ENCODE measurements around the gene CCSER1.
"Not testable (repeated sequence)": the region's sequence is repeated elsewhere in the genome, so short reads cannot be mapped to it uniquely, and the experiment has no call there.

The CCSER1 gene

DNA sequence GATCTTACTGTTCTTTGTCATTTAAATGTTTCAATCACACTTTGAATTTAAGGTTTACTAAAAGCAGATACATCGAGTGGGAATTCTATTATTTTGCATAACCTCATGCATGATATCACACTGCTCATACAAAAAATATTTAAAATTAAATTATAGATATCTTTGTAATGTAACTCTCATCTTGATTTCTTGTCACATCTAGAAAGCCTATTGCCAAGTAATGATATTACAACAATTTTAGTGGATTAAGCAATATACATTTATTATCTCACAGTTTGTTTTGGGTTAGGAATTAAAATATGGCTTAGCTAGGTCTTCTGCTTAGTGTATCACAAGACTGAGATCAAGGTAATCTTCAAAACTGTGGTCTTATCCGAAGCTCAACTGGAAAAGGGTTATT lies 865.0 kb downstream of the CCSER1 start:
- DNase-seq, result no peak

DNA sequence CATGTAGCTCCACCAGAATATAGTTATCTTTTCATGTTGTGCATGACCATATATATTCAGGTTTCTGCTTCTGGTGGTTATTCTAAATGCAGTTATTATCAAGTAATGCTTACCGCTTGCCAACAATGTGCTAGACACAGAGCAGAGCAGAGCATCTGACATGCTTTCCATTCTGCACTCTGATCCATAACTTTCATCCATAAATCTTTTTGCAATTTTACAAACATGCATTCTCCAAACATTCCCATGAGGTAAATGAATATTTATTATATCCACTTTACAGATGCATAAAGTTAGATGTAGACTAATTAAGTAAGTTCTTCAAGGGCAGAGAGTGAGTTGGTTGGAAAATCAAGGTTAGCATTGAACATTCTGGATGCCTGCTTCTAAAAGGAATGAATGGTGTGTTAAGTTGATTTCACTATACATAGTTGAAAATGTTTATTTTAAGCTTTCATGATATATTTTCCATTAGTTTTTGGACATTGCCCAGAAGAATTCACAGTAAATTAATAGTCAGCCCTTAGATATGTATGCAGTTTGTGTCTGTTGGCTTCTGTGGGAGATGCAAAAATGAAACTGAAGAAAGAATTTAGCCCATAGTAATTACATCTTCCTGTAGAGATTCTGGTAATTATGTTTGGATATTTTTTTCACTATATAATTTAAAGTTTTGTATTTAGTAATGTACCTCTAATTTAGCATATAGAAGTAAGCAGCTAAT lies 867.8 kb downstream of the CCSER1 start:
- no peak for DNase-seq

DNA sequence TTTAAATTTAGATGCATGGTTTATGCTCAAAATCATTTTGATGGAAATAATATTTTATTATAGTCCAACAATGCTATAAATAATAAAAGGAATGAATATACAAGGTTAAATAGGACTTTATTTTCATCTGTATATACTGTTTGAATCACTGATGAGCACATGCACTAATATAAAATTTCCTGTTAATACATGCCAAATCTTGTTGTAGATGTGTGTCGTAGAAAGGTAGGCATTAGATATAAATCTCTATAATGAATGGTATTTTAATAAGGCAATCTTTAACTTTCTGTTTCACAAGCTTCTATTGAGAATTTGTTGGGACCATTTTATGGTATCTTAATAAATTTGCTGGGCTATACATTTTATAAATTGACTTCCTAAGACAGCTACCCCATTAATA lies 868.8 kb downstream of the CCSER1 start:
- no peak for DNase-seq

DNA sequence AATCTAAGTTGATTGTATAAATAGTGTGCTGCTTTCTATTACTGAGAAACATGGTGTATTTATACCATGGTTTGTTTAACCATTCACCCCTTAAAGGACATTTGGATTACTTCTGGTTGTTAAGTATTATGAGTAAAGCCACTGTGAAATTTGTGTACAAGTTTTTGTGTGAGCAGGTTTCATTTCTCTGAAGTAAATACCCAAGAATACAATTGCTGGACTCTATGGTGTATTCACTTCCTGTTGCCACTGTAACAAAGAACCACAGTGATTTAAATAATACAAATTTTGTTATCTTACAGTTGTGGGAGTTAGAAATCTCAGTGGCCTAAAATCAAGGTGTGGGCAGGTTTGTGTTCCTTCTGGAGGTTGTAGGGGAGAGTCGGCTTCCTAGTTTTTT lies 869.6 kb downstream of the CCSER1 start:
- no peak for DNase-seq

DNA sequence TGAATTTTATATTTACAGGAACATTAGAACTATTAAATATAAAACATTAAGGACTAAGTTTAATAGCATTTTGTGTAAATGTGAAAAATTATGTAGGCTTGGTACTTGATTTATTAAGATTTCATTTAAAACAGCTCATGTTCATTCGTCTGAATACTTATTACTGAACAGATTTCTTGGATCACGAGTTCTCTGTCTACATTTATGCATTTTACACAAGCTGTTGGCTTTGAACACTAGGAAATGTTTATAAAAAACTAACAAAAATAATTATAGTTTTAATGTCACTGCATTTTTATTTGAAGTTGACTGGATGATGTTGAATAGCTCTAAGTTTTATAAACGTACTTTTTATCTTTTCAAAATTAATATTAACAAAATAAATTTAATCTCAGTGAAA lies 888.7 kb downstream of the CCSER1 start:
- no peak for DNase-seq

DNA sequence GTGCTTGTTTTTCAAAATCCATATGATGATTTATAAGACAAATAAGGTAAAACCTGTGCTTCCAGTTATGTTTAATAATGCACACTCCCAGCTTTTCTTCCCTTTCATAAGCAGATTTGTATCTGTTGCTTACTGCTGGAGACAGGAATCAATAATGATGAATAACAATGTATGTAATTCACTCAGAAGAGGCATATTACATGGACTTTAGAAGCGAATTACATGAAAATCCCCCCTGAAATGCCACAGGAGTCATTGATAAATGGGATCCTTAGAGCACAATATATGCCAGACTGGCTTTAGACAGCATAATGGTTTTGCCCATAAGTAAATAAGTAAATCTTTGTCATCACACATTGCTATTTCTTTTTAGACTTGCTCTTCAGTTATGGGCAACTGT lies 892.3 kb downstream of the CCSER1 start:
- DNase-seq, result no peak

DNA sequence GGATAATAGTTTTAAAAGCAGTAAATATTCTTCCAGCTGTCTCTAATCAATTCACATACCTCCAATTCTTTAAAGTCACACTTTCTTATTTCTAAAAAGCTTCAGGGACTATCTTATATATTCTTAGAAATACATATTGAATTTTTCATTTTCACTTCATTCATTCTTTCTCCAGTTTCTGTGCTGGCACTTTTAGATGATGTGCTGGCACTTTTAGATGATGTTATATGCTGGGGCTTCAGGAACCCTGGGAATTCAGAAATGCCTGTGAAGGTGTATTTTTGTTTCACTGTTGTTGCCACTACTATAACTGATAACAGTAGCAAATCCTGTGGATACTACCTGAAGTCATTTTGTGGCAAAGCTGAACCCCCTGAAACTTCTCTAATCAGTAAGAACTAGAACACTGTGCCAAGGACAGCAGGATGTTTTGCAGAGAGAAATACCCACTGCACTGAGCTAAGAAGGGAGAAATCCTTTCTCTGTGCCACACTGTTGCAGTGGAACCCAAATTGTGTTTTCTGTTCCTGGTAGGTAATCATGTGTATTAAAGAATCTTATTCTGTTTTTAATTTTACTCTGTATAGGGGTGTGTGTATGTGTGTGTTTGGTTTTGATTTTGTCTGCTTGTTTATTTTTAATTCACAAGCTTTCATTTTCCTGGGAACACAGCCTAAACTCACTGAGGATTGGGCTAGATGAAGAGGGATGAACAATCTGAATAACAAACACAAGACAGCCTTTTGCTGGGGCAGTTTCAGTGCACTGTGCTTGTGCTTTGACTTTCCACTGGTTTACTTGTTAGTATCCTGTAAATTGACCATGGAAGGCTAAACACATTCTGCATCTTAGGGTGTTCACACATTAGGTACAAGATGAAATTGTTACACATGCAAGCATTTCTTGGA lies 898.3 kb downstream of the CCSER1 start:
- DNase-seq, result no peak

DNA sequence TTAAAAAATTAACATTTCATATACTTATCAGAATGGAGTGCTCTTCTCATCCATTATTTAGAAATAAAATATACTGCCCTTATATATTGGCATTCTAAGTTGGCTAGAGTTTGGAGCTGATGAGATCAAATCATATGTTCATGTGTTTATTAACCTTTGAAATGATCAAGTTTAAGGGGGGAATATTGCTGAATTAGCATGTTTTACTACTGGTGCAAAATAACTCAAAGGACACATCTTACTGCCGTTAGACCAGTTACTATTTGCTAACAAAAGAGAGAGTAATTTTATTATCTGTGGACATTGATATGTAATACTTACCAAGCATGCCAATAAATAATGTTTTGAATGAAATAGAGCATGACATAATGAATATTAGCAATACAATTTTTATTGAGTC lies 901.0 kb downstream of the CCSER1 start:
- no peak for DNase-seq

DNA sequence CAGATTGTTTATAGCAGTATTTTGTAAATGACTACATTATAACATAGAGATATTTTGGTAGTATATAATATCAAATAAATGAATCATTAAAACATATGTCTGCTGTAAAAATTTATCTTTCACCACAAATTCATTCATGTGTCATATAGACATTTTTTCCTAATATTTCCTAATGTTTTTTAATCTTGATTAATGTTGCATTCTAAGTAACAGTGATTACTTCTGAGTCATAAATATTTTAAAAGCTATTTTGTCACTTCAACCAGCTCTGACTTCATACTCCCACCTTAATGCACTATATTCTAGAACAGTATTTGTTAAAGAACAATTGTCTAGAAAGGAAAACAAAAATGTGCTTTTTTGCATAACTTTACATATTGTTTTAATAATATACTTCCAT lies 904.6 kb downstream of the CCSER1 start:
- no peak for DNase-seq

DNA sequence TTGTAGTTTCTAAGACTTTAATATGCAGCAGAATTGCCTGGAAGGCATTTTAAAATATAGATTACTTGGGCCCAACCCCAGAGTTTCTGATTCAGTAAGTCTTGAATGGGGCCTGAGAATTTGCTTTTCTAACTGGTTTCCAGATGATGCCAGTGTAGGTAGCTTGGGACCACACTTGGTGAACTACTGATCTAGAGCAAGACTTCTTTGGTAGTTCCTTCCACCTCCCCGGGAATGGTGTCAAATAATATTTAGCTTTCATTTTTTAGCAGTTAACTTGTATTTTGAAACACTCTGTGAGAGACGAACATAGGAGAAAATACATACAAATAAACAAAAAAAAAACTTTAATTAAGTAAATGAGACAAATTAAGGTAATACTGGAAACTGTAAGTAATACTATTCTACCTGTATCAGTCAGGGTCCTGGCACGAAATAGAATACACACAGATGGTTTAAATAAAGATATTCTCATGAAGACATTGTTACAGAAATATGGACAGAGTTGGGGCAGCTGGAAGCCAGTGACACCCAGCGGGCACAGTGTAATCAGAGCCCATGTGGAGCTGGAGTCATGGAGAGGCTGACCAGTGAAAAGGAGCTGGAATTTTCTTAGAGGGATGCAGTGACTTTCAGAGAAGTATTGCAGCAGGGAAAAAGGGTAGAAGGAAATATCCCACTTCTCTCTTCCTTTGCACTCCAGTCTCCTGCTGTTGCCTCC lies 905.7 kb downstream of the CCSER1 start:
- no peak for DNase-seq

DNA sequence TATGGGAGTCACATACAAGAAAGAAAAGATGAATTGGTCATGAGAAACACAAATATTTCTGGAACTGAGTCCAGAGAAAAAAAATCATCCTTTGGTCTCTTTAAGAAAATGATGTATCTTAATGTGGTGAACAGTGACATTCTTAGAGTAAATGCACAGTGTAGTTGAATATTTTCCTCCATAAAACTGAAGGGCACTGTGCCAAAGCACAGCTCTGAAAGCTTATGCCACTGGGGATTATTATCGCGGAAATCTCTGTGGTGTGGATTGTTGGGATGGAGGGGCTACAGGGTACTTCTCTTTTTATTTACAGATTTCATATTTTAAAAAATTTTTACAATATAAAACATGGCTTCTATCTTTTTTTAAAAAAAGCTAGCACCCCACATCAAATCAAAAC lies 908.1 kb downstream of the CCSER1 start:
- no peak for DNase-seq

DNA sequence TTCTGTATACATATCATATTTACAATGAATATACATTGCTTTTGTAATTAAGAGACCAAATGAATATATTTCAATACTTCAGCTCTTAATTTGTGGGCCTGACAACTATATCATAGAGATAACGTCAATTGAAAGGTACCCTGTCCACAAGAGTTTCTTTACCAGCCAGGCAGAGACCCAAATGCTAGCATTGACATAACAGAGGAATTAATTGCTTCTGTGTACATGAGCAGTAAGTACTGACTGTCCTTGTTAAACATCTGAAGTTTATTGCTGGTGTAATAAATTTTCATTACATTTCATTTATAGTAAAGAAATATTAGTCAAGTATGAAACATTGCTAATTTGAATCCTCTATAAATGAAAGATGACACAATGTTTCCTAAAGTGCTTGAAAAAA lies 910.8 kb downstream of the CCSER1 start:
- no peak for DNase-seq

DNA sequence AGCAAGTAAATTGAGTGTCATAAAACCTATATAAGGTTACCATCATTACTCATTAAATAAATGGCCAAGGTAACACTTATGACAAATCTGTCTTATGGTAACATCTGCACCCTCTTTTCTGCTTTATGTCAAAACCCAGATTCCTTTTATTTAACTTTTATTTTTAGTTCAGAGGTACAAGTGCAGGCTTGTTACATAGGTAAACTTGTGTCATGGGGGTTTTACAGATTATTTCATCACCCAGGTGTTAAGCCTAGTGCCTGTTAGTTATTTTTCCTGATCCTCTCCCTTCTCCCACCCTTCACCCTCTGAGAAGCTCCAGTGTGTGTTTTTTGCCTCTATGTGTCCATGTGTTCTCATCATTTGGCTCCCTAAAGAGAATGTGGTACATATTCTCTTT lies 930.7 kb downstream of the CCSER1 start:
- DNase-seq, result no peak

DNA sequence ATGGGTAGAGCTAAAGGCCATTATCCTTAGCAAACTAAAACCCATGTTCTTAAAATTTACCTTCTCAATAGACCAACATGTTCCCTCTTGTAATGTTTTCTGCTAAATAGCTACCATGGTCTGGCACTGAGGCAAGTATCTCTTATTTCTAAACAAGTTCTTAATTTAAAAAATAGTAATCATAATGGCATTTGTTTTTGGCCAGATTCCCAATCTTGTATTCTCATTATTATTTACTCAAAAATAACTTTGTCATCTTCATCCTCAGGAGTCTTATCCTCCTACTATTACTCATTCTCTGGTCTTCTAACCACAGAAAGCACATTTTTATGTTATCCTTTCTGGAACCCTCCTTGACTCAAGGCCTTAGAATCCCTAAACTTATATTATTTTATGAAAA lies 931.2 kb downstream of the CCSER1 start:
- no peak for DNase-seq

DNA sequence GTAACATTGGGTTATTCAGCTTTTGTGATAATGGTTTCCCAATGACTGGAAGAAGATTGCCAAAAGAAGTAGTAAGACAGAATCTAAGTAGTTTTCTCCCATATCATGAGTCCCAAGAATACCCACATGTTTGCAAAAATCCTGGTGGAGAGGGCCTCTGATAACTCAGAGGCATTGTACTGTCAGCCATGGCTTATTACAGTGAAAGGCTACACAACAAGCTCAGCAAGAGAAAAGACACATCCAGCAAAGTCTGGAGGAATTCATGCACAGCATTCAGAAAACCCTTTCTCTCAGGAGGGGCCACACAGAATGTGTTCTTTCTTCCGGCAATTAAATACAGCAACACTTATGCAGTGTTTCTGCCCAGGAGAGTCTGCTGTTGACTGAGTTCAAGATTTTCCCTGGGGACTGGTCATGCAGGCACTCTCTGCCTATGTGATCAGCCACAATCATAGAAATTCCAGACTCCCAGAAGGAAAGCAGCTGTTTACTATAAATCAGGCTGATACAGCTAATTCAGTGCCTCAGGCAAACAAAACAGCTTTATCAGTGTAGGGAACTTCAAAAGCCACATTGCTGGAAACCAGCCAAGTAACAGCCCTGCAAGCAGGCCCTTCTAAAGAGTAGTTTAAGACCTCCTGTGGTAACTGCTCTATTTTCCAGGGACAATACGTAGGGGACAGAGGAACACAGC lies 937.1 kb downstream of the CCSER1 start:
- DNase-seq, result peak; percentile 49

DNA sequence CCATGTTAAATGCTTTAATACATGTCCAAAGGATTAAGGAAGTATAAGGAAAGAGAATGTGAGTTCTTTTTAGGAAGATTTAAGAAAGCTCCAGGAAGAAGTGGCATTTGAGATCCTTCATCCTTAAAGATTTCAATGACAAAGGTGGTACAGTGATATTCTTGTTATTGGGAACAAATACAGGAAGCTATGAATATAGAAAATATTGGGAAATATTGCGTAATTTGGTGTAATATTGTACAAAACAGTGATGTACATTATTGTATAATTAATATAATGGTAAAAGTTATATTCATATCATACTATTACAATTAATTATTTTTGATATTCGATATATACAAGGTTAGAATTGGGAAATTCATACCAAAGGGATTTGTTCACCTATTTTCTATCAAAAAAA lies 937.9 kb downstream of the CCSER1 start:
- DNase-seq, result no peak

DNA sequence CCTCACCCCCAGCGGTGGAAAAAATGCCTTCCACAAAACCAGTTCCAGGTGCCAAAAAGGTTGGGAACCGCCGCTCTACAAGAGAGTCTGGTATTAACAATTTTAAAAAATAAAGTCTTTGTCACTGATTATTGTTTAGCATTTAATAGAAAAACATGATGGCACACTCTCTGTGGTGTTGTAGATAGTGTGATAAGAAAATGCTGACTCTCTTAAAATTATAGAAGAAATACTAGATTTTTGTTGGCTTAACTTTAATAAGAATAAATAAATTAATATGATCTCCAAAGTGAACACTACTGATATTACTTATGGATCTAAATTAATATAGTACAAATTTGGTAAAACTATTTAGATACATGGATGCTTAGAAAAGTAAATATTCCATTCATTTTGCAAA lies 943.5 kb downstream of the CCSER1 start:
- no peak for DNase-seq

DNA sequence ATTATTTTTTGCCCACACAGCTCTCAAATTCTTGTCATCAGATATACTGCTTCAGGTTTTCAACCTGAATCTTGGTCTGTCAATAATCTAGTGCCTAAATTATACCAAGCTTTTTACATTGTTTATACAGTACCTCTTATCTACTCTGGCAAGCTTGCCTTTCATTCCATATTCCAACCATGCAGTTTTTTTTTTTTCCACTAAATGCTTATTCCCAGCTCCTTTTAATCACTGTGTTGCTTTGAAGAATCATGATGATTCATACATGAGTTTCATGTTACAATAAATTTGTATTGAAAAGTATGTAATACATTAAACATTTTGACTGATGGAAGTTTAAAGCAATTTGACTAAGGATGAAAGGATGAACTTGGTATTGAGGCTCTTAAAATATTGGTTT lies 949.0 kb downstream of the CCSER1 start:
- DNase-seq, result no peak

DNA sequence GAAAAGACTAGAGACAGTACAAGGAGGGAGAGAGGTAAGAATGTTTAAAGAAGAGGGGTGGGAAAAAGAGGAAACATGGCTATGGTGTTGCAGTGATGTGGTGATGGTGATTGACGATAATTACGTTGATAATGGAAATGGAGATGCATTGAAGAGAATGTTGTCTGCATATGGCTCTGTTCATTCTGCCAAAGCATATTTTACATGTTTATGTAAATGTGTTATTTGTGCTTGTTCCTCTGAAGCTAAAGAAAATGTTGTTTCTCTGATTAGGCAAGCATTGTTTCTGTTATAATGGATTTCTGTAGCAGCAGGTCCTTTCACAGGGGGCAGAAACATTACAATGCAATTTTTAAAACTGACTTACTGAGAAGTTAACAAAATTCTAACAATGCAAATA lies 958.8 kb downstream of the CCSER1 start:
- DNase-seq, result no peak

DNA sequence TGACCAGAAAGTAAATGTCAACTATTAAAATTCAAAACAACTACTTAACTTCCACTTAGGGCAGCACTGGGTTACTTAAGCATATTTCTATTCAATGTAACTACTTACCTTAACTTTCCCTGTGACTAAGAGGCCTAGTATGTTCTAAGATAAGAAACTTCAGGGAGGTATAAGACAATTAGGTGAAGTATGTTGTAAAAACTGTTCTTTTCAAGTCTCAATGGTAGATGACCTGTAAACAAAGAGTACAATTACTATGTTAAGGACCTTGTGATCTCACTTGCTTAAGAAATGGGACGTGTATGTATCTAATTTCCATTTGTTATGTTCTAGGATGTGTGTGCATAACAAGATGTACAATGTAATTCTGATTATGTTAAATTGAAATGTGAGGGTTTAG lies 960.5 kb downstream of the CCSER1 start:
- no peak for DNase-seq

DNA sequence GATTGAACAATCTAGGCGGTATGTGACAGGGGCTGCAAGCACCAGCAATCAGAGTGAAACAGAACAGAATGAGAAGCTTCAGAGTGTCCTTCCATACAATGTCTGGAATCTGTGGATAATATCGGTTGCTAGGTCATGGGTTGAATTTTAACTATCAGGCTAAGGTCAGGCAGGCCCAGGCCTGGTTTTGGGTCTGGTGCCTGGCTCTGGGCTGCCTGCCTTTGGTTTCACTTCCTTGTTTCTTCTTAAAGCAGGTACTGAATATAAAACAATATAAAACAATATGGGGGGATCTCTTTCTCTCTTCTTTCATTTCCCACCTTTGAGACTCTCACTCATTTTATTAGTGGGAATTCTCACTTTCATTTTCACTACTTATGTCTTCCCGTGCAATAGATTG lies 962.0 kb downstream of the CCSER1 start:
- DNase-seq, result no peak

DNA sequence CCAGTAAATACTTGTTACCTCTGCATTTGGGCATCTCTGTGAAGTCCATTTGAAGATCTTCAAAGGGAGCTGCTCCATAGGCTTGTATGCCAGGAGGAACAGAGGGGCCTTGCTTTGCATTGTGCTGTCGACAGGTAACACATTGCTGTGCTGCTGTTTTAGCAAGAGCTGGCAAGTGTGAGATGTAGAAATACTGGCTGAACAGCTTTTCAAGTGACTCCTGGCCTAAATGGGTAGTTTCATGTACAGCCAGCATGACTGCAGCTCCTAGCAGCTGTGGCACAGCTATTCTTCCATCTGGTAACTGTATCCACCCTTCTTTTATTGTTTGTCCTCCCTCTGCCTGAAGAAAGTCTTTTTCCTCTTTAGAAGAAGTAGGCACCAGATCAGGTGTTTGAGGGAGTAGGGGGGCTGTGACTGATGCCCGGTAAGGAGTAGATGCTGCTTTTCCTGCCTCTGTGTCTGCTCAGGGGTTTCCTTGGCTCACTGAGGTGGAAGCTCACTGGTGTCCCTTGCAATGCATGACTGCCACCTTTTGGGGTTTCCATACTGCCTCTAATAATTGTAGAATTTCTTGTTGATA lies 965.3 kb downstream of the CCSER1 start:
- no peak for DNase-seq

DNA sequence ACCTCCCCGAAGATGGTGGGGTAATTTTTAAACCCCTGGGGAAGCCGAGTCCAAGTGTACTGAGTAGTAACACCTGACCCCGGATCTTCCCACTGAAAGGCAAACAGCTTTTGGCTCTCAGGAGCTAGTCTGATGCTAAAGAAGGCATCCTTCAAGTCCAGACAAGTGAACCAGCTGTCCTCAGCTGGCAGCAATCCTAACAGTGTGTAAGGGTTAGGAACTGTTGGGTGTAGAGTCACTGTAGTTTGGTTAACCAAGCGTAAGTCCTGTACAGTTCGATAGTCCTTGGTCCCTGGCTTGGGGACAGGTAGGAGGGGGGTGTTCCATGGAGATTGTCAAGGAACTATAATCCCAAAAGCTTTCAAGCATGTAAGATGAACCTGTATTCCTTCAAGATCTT lies 967.0 kb downstream of the CCSER1 start:
- DNase-seq, result not testable (repeated sequence)

All from hematopoietic multipotent progenitor cell treated with erythropoietin and hydrocortisone succinate and interleukin-3 and kit ligand, for 8 days (in vitro differentiated cells).